Measurements from ENCODE around the gene STX12.

DNA sequence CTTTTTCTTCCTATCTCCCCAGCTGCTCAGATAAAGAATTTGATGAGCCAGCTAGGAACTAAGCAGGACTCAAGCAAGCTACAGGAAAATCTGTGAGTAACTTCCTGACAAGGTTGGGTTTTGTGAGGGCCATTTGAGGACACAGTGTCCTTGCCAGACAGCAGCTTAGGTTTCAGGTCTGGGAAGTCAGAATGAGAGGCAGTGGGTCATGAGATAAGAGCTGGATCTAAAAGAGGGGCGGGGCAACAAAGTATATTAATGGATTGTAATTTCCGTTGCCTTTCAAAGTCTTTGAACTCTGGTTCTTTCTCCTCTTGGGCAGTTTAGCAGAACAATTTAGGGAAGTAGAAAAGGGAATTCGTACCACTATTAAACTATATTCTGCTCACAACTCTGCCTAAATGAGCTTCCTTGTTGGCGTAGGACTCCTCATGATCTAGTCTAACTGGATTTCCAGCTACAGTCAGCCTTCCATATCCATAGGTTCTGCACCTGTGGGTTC is 16.6 kb downstream of the STX12 start:
- TF ChIP-seq, protein P1, sequence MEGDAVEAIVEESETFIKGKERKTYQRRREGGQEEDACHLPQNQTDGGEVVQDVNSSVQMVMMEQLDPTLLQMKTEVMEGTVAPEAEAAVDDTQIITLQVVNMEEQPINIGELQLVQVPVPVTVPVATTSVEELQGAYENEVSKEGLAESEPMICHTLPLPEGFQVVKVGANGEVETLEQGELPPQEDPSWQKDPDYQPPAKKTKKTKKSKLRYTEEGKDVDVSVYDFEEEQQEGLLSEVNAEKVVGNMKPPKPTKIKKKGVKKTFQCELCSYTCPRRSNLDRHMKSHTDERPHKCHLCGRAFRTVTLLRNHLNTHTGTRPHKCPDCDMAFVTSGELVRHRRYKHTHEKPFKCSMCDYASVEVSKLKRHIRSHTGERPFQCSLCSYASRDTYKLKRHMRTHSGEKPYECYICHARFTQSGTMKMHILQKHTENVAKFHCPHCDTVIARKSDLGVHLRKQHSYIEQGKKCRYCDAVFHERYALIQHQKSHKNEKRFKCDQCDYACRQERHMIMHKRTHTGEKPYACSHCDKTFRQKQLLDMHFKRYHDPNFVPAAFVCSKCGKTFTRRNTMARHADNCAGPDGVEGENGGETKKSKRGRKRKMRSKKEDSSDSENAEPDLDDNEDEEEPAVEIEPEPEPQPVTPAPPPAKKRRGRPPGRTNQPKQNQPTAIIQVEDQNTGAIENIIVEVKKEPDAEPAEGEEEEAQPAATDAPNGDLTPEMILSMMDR (IDR thresholded peaks at IDR 0.05), result no peak
- TF ChIP-seq POLR2A (IDR thresholded peaks at IDR 0.05; ENCODE audit: low read depth) (no peak), EP300 (IDR thresholded peaks at IDR 0.05) (no peak)

Data from esophagus muscularis mucosa (tissue), 4 donors.